SK-N-SH treated with all-trans-retinoic acid at 6 μM for 48 hours (cell line): ENCODE data around the gene CLIC5.

Source experiments
- BACH2 ChIP-seq: fragments of 250-450 bp; sonication (Bioruptor Pico); IDR thresholded peaks from 2 replicates; pipeline ENCODE4 v1.9.0; 2021; ENCODE audit warnings: mild to moderate bottlenecking, borderline replicate concordance
- GLIS3 ChIP-seq: fragments of 250-450 bp; sonication (Bioruptor Pico); IDR thresholded peaks from 2 replicates; pipeline ENCODE4 v1.5.0; 2020; ENCODE audit warnings: mild to moderate bottlenecking, moderate library complexity
- ISL1 ChIP-seq: fragments of 250-450 bp; sonication (Bioruptor Pico); IDR thresholded peaks from 2 replicates; pipeline ENCODE4 v2.1.2; 2022; ENCODE audit warnings: mild to moderate bottlenecking, moderate library complexity
- OSR1 ChIP-seq: fragments of 250-450 bp; sonication (Bioruptor Pico); IDR thresholded peaks from 2 replicates; pipeline ENCODE4 v1.8.0; 2022; ENCODE audit warnings: moderate library complexity, mild to moderate bottlenecking, inconsistent platforms
- RARB ChIP-seq: fragments of 250-450 bp; sonication (Bioruptor Pico); IDR thresholded peaks from 2 replicates; pipeline ENCODE4 v1.8.0; 2021; ENCODE audit warnings: mild to moderate bottlenecking, moderate library complexity
- TCF4 ChIP-seq: fragments of 250-450 bp; sonication (Bioruptor Pico); IDR thresholded peaks from 2 replicates; pipeline ENCODE4 v1.8.0; 2021; ENCODE audit warnings: mild to moderate bottlenecking, moderate library complexity, borderline replicate concordance
- TOX ChIP-seq: fragments of 250-450 bp; sonication (Bioruptor Pico); IDR thresholded peaks from 2 replicates; pipeline ENCODE4 v1.8.0; 2021; ENCODE audit warnings: mild to moderate bottlenecking, moderate library complexity, borderline replicate concordance
- ZFP30 ChIP-seq: fragments of 450-650 bp; formaldehyde crosslinking; IDR thresholded peaks from 2 replicates; pipeline ENCODE4 v1.5.0; 2022; ENCODE audit warnings: mild to moderate bottlenecking, moderate library complexity
- ZNF565 ChIP-seq: fragments of 450-650 bp; formaldehyde crosslinking; conservative IDR thresholded peaks from 2 replicates; pipeline ENCODE4 v1.5.0; 2020; ENCODE audit warnings: low read depth, mild to moderate bottlenecking, moderate library complexity
- ZNF8 ChIP-seq: fragments of 450-650 bp; formaldehyde crosslinking; IDR thresholded peaks from 2 replicates; pipeline ENCODE4 v1.5.0; 2020; ENCODE audit warnings: mild to moderate bottlenecking, moderate library complexity
- TF ChIP-seq, protein P1 (sequence below): fragments of 250-450 bp; sonication (Bioruptor Pico); IDR thresholded peaks from 2 replicates; pipeline ENCODE4 v1.8.0; 2020; ENCODE audit warnings: mild to moderate bottlenecking, moderate library complexity, borderline replicate concordance
- TF ChIP-seq, protein P2 (sequence below): fragments of 250-450 bp; sonication (Bioruptor Pico); IDR thresholded peaks from 2 replicates; pipeline ENCODE4 v1.5.1; 2020; ENCODE audit warnings: low read depth, mild to moderate bottlenecking, moderate library complexity
- TF ChIP-seq, protein P3 (sequence below): fragments of 250-450 bp; sonication (Bioruptor Pico); IDR thresholded peaks from 2 replicates; pipeline ENCODE4 v1.8.0; 2021; ENCODE audit warnings: low read depth, mild to moderate bottlenecking, moderate library complexity, borderline replicate concordance

DNA sequence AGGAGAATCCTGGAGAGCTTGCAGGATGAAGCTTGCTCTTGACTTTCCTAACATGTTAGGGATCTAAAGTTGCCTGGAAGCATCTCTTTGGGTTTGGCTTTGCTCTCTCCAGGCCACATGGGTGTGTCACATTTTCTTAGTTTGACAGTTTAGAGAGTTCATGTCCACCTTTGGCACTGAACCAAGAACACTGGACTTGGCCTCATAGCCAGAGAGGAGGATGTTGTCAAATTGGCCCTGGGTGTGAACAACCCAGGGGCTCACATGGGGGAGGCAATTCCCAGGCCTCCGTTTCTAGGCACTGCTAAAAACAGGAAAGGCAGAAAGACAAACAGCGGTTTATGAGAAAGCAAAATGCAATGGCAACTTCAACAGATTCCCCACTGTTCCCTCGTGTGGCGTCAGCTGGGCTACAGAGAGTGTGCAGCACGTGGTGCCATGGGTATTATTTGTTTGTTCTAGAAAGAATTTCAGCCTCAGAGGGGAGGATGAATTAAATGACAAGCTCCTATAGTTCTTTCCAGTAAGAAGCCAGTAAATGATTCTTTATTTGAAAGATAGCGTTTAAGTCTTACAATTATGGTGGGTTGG is 93.9 kb downstream of the CLIC5 start:
- TF ChIP-seq, protein P1, sequence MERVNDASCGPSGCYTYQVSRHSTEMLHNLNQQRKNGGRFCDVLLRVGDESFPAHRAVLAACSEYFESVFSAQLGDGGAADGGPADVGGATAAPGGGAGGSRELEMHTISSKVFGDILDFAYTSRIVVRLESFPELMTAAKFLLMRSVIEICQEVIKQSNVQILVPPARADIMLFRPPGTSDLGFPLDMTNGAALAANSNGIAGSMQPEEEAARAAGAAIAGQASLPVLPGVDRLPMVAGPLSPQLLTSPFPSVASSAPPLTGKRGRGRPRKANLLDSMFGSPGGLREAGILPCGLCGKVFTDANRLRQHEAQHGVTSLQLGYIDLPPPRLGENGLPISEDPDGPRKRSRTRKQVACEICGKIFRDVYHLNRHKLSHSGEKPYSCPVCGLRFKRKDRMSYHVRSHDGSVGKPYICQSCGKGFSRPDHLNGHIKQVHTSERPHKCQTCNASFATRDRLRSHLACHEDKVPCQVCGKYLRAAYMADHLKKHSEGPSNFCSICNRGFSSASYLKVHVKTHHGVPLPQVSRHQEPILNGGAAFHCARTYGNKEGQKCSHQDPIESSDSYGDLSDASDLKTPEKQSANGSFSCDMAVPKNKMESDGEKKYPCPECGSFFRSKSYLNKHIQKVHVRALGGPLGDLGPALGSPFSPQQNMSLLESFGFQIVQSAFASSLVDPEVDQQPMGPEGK: no peak
- no peak for TF ChIP-seq OSR1 (CRISPR knock-in tag)
- no peak for TF ChIP-seq ISL1 (CRISPR knock-in tag)
- TF ChIP-seq ZFP30: no peak
- TF ChIP-seq TOX: no peak
- no peak for TF ChIP-seq RARB
- TF ChIP-seq, protein P2, sequence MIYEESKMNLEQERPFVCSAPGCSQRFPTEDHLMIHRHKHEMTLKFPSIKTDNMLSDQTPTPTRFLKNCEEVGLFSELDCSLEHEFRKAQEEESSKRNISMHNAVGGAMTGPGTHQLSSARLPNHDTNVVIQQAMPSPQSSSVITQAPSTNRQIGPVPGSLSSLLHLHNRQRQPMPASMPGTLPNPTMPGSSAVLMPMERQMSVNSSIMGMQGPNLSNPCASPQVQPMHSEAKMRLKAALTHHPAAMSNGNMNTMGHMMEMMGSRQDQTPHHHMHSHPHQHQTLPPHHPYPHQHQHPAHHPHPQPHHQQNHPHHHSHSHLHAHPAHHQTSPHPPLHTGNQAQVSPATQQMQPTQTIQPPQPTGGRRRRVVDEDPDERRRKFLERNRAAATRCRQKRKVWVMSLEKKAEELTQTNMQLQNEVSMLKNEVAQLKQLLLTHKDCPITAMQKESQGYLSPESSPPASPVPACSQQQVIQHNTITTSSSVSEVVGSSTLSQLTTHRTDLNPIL: no peak
- no peak for TF ChIP-seq TCF4 (CRISPR knock-in tag)
- TF ChIP-seq GLIS3 (CRISPR knock-in tag): no peak
- no peak for TF ChIP-seq ZNF565 (CRISPR knock-in tag)
- no peak for TF ChIP-seq BACH2
- TF ChIP-seq ZNF8 (CRISPR knock-in tag): no peak
- TF ChIP-seq, protein P3, sequence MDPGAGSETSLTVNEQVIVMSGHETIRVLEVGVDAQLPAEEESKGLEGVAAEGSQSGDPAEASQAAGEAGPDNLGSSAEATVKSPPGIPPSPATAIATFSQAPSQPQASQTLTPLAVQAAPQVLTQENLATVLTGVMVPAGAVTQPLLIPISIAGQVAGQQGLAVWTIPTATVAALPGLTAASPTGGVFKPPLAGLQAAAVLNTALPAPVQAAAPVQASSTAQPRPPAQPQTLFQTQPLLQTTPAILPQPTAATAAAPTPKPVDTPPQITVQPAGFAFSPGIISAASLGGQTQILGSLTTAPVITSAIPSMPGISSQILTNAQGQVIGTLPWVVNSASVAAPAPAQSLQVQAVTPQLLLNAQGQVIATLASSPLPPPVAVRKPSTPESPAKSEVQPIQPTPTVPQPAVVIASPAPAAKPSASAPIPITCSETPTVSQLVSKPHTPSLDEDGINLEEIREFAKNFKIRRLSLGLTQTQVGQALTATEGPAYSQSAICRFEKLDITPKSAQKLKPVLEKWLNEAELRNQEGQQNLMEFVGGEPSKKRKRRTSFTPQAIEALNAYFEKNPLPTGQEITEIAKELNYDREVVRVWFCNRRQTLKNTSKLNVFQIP (CRISPR knock-in tag): no peak
